Epithelial cell of prostate (primary cell): Measurements from ENCODE around the gene DMBX1.

ENCODE experiments used
- DNase-seq: peaks from one replicate; pipeline ENCODE4 v3.0.0-alpha.2; 2011; ENCODE audit warnings: low read depth, low spot score
- H3K27ac ChIP-seq: fragments of 450-650 bp; 2 replicates; pipeline ENCODE4 v1.5.1; 2017; ENCODE audit warnings: mild to moderate bottlenecking

The DMBX1 gene

GRCh38 chr1:46522184-46522968, 32.7 kb downstream of the DMBX1 start:
- peak overlapping the region; percentile 65 for H3K27ac ChIP-seq
- DNase-seq: no peak

GRCh38 chr1:46522969-46523320, 33.3 kb downstream of the DMBX1 start:
- H3K27ac ChIP-seq: peak overlapping the region; percentile 65
- DNase-seq: no peak

GRCh38 chr1:46523496-46524353, 34.1 kb downstream of the DMBX1 start:
- H3K27ac ChIP-seq: peak overlapping the region; percentile 65
- DNase-seq: no peak

GRCh38 chr1:46524843-46525242, 35.2 kb downstream of the DMBX1 start:
- no peak for DNase-seq
- no peak overlapping the region for H3K27ac ChIP-seq

- no peak for DNase-seq
- H3K27ac ChIP-seq: no peak overlapping the region
Observed at GRCh38 chr1:46525253-46525983, 35.8 kb downstream of the DMBX1 start.

- H3K27ac ChIP-seq: no peak overlapping the region
- no peak for DNase-seq
Observed at GRCh38 chr1:46526013-46526690, 36.5 kb downstream of the DMBX1 start.

- DNase-seq: no peak
- no peak overlapping the region for H3K27ac ChIP-seq
Observed at GRCh38 chr1:46526691-46527291, 37.2 kb downstream of the DMBX1 start.

GRCh38 chr1:46527474-46528296, 38.0 kb downstream of the DMBX1 start:
- DNase-seq: no peak
- H3K27ac ChIP-seq: no peak overlapping the region

GRCh38 chr1:46528297-46528955, 38.8 kb downstream of the DMBX1 start:
- H3K27ac ChIP-seq: no peak overlapping the region
- no peak for DNase-seq

GRCh38 chr1:46529031-46529630, 39.5 kb downstream of the DMBX1 start:
- DNase-seq: no peak
- no peak overlapping the region for H3K27ac ChIP-seq

GRCh38 chr1:46530311-46530710, 40.7 kb downstream of the DMBX1 start:
- no peak for DNase-seq
- no peak overlapping the region for H3K27ac ChIP-seq

- no peak for DNase-seq
- no peak overlapping the region for H3K27ac ChIP-seq
Observed at GRCh38 chr1:46530791-46531409, 41.3 kb downstream of the DMBX1 start.

GRCh38 chr1:46532095-46532494, 42.5 kb downstream of the DMBX1 start:
- no peak for DNase-seq
- no peak overlapping the region for H3K27ac ChIP-seq

GRCh38 chr1:46532498-46533178, 43.0 kb downstream of the DMBX1 start:
- no peak for DNase-seq

GRCh38 chr1:46533179-46533864, 43.7 kb downstream of the DMBX1 start:
- no peak for DNase-seq
- no peak overlapping the region for H3K27ac ChIP-seq

More at GRCh38 chr1:46532498-46533178, 43.0 kb downstream of the DMBX1 start:
- H3K27ac ChIP-seq: no peak overlapping the region

GRCh38 chr1:46535063-46535462, 45.4 kb downstream of the DMBX1 start:
- DNase-seq: no peak
- no peak overlapping the region for H3K27ac ChIP-seq

- no peak overlapping the region for H3K27ac ChIP-seq
- DNase-seq: no peak
Observed at GRCh38 chr1:46536527-46536926, 46.9 kb downstream of the DMBX1 start.
